Measurements from ENCODE around the gene UBQLN4. TPM values are rescaled to one million over a fixed set of nuclear protein-coding genes. Genes with fewer than 3 reads are reported as not detected.

Gene UBQLN4
- total RNA-seq, 1 donor from 2014 or later, result 61.9 TPM

DNA sequence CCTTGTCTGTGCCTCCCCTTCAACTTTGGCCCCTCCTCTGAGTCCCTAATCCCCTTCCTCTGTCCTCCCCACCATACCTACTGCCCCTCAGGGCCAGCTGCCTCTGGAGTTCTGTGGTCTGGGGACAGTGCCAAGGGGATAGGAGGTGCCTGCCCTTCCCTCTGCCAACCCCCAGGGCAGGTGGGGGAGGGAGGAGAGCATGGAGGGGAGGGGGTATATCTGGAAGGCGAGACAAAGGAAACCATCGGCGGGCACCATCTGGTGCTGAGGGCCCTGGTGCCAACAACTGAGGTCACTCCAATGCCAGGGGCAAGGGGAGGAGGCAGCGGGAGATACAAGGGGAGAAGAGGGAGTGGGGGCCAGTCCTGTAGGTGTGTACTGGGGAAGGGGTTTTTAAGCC lies 16.9 kb upstream of the UBQLN4 start:
- no peak for TF ChIP-seq CTCF (IDR thresholded peaks at IDR 0.05; ENCODE audit: unreplicated experiment)
- Mint-ChIP-seq H3K4me3 (no peak overlapping the region), H3K27me3 (ENCODE audit: low read depth) (no peaks in the 10 kb centered on the region), H3K4me1 (peaks cover 38% of the 10 kb centered on the region), H3K27ac (peak overlapping the region; percentile 66), H3K36me3 (peaks cover 11% of the 10 kb centered on the region), H3K9me3 (no peaks in the 10 kb centered on the region)
- DNase-seq (ENCODE audit: low spot score in 2 of 2, unreplicated experiment in 2 of 2), result no peak

DNA sequence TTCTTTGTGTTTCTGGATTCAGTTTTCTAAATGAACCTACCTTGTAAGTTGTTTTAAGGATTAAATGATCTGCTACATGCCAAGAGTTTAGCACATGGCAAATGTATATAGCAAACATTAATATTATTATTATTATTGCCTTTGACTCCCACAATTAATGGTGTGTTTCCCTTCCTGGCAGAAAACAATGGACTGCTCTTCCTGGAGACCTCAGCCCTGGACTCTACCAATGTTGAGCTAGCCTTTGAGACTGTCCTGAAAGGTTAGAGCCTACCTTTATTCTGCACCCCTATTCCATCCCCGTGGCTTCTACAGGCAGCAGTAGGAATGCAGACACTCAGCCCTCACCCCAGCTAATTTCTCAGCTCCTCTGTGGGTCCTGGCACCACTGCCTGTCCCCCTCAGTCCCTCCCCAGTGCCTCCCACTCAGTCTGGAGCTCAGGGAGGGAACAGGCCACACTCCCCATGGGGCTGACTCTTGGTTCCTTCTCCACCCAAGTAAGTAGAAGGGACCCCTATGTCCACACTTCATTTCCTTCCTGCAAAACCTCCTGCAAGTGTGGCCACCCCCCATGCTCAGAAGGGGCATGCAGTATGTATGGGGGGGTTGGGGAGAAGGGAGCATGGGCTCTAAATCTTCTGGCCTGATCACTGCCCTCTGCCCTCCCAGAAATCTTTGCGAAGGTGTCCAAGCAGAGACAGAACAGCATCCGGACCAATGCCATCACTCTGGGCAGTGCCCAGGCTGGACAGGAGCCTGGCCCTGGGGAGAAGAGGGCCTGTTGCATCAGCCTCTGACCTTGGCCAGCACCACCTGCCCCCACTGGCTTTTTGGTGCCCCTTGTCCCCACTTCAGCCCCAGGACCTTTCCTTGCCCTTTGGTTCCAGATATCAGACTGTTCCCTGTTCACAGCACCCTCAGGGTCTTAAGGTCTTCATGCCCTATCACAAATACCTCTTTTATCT lies 16.2 kb upstream of the UBQLN4 start:
- no peaks in the 10 kb centered on the region for H3K9me3 Mint-ChIP-seq
- H3K27me3 Mint-ChIP-seq (ENCODE audit: low read depth), result no peaks in the 10 kb centered on the region
- H3K4me3 Mint-ChIP-seq, result no peak overlapping the region
- peaks cover 32% of the 10 kb centered on the region for H3K4me1 Mint-ChIP-seq
- no peak for DNase-seq (ENCODE audit: low spot score in 2 of 2, unreplicated experiment in 2 of 2)
- peak overlapping the region; percentile 30 for H3K27ac Mint-ChIP-seq
- no peak for TF ChIP-seq CTCF (IDR thresholded peaks at IDR 0.05; ENCODE audit: unreplicated experiment)
- peaks cover 6% of the 10 kb centered on the region for H3K36me3 Mint-ChIP-seq

DNA sequence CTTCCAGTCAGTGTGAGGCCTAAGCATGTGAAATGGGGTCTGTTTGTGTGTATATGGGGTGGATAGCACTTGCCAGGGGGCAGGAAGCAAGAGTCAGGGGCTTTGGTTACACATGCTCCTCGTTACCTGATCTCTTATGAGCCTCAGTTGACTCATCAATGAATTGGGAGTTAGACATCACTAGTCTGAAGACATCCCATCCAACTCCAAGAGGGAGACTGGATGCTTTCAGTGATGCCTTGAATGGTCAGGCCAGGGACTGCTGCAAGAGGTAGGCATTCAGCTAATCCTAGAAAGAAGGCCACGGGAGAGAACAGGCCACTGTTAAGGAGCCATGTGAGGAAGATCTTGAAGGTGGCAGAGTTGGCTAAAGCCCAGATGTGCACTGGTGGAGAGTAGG lies 13.7 kb upstream of the UBQLN4 start:
- no peaks in the 10 kb centered on the region for H3K9me3 Mint-ChIP-seq
- TF ChIP-seq CTCF (IDR thresholded peaks at IDR 0.05; ENCODE audit: unreplicated experiment), result no peak
- peaks cover 4% of the 10 kb centered on the region for H3K36me3 Mint-ChIP-seq
- no peaks in the 10 kb centered on the region for H3K27me3 Mint-ChIP-seq (ENCODE audit: low read depth)
- DNase-seq (ENCODE audit: low spot score in 2 of 2, unreplicated experiment in 2 of 2), result no peak
- peaks cover 15% of the 10 kb centered on the region for H3K4me1 Mint-ChIP-seq
- H3K4me3 Mint-ChIP-seq, result no peak overlapping the region
- no peak overlapping the region for H3K27ac Mint-ChIP-seq

DNA sequence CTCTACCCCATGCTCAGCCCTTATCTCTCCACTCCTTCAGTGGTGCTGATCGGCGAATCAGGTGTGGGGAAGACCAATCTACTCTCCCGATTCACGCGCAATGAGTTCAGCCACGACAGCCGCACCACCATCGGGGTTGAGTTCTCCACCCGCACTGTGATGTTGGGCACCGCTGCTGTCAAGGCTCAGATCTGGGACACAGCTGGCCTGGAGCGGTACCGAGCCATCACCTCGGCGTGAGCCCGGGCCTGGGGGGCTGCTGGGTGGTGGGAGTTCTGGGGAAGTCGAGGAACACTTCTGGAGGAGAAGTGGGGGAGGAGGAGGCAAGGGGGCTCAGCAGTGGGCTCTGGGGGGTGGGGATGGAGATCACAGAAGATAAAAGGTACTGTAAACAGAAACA lies 12.3 kb upstream of the UBQLN4 start:
- TF ChIP-seq CTCF (IDR thresholded peaks at IDR 0.05; ENCODE audit: unreplicated experiment), result no peak
- Mint-ChIP-seq H3K9me3 (no peaks in the 10 kb centered on the region), H3K27me3 (ENCODE audit: low read depth) (no peaks in the 10 kb centered on the region), H3K4me3 (no peak overlapping the region), H3K36me3 (peaks cover 4% of the 10 kb centered on the region), H3K27ac (no peak overlapping the region), H3K4me1 (peaks cover 21% of the 10 kb centered on the region)
- no peak for DNase-seq (ENCODE audit: low spot score in 2 of 2, unreplicated experiment in 2 of 2)

- TF ChIP-seq CTCF (IDR thresholded peaks at IDR 0.05; ENCODE audit: unreplicated experiment), result no peak
- H3K9me3 Mint-ChIP-seq, result no peaks in the 10 kb centered on the region
- H3K27me3 Mint-ChIP-seq (ENCODE audit: low read depth), result no peaks in the 10 kb centered on the region
- peaks cover 4% of the 10 kb centered on the region for H3K36me3 Mint-ChIP-seq
- H3K4me1 Mint-ChIP-seq, result peaks cover 18% of the 10 kb centered on the region
- H3K27ac Mint-ChIP-seq, result no peak overlapping the region
- no peak for DNase-seq (ENCODE audit: low spot score in 2 of 2, unreplicated experiment in 2 of 2)
- H3K4me3 Mint-ChIP-seq, result no peak overlapping the region
Observed at GRCh38 chr1:156065212-156065611, 11.6 kb upstream of the UBQLN4 start.
